ENCODE measurements around the gene DNAJB6.

Gene DNAJB6

DNA sequence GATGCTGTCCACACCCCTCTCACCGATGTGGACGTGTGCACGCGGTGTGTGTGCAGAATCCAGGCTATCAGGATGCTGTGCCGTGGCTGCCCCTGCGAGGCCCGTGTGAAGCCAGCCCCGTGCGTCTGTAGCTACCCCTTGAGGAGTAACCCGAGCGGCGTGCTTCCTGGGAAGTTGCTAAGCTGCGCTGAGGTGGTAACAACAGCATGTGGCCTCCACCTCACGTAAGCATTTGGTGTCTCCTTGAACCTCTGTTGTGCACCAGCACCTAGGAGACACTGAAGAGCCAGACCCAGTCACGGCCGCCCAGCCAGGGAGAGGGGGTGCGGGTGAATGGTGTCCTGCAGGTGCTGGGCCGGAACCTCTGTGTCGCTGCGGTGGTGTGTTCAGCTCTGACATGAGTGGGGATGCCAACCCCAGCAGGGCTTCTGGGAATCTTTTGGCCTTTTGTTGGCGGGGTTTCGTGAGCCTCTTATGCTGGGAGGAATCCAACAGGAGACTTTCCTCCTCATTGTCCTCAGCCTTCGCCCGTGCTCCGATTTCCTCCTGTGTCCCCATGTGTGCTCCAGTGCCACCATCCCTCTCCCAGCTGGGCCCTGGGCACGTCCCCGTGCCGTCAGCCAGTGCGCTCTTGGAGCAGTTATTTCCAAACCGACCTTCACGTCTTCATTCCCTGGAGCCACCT is 60.4 kb downstream of the DNAJB6 start:
- H3K4me3 ChIP-seq = no peak overlapping the region
- DNase-seq = peak in 1 of 2 donors; percentile 62
- TF ChIP-seq, protein P1, sequence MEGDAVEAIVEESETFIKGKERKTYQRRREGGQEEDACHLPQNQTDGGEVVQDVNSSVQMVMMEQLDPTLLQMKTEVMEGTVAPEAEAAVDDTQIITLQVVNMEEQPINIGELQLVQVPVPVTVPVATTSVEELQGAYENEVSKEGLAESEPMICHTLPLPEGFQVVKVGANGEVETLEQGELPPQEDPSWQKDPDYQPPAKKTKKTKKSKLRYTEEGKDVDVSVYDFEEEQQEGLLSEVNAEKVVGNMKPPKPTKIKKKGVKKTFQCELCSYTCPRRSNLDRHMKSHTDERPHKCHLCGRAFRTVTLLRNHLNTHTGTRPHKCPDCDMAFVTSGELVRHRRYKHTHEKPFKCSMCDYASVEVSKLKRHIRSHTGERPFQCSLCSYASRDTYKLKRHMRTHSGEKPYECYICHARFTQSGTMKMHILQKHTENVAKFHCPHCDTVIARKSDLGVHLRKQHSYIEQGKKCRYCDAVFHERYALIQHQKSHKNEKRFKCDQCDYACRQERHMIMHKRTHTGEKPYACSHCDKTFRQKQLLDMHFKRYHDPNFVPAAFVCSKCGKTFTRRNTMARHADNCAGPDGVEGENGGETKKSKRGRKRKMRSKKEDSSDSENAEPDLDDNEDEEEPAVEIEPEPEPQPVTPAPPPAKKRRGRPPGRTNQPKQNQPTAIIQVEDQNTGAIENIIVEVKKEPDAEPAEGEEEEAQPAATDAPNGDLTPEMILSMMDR (IDR thresholded peaks at IDR 0.05) = no peak
- H3K27me3 ChIP-seq = no peaks in the 10 kb centered on the region
- H3K9me3 ChIP-seq = no peaks in the 10 kb centered on the region
- peak overlapping the region; percentile 64 to 67 for H3K27ac ChIP-seq
- intact Hi-C loops (cut with DNase I; ENCODE audit: low total_unique reads) = no loop called here
- peaks cover 0 to 48% (median 23%) of the 10 kb centered on the region in 4 donors for H3K4me1 ChIP-seq
- H3K36me3 ChIP-seq = peaks cover 14 to 46% (median 23%) of the 10 kb centered on the region in 3 donors

DNA sequence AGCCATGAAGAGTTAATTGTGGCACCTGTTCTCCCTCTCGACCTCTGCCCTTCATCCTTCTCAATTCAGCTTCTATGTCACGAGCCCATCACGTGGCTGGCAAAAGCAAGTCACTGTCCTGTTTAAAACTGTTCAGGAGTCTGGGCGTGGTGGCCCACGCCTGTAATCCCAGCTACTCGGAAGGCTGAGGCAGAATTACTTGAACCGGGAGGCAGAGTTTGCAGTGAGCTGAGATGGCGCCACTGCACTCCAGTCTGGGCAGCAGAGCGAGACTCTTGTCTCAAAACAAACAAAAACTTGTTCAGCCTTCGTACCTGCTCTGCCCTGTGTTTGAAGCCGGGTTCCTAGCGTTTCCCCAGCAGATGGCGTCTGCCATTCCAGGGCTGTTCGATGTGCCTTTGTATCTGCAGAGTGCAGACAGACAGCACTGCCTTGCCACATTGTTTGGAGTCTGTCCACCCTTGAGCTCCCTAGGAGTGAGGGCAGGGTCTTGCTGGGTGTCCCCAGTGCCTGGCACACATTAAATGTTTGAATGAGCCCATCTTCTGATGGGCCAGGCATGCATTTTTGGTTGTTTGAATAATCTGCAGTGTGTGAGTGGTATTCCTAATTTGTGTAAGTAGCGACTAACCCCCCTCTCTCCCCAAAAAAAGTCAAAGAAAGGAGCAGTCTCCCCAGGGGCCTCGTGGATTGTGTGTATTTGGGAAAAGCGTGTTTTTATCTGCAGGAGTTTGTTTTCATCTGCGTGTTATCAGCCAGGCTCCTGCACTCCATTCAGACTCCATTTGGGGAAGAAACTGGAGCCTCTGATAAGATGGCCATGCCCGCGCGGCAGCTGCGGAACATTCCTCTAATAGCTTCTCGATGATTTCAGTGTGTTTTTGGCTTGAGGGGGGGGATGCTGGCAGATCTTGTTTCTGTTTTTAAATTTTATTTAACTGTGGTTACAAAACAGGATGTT is 61.2 kb downstream of the DNAJB6 start:
- no peaks in the 10 kb centered on the region for H3K9me3 ChIP-seq
- TF ChIP-seq, protein P1 (IDR thresholded peaks at IDR 0.05) = peak in 1 of 2 experiments; percentile 15
- peak overlapping the region; percentile 19 to 34 for H3K4me3 ChIP-seq
- peak; percentile 52 to 72 for DNase-seq
- peaks cover 16 to 54% (median 25%) of the 10 kb centered on the region in 3 donors for H3K36me3 ChIP-seq
- H3K27me3 ChIP-seq = no peaks in the 10 kb centered on the region
- peak overlapping the region; percentile 64 to 67 for H3K27ac ChIP-seq
- intact Hi-C loops (cut with DNase I; ENCODE audit: low total_unique reads) = no loop called here
- H3K4me1 ChIP-seq = peaks cover 0 to 48% (median 23%) of the 10 kb centered on the region in 4 donors

- DNase-seq = peak in 1 of 2 donors; percentile 62
- intact Hi-C loops (cut with DNase I; ENCODE audit: low total_unique reads) = no loop called here
- Histone ChIP-seq H3K4me3 (peak overlapping the region in 1 of 2 donors; percentile 34), H3K4me1 (peaks cover 0 to 48% (median 23%) of the 10 kb centered on the region in 4 donors), H3K36me3 (peaks cover 16 to 64% (median 28%) of the 10 kb centered on the region in 3 donors), H3K27ac (peak overlapping the region; percentile 64 to 67), H3K27me3 (no peaks in the 10 kb centered on the region), H3K9me3 (no peaks in the 10 kb centered on the region)
- TF ChIP-seq, protein P1 (IDR thresholded peaks at IDR 0.05) = no peak
These were observed 62.4 kb downstream of the DNAJB6 start for GRCh38 chr7:157399086-157399687.

DNA sequence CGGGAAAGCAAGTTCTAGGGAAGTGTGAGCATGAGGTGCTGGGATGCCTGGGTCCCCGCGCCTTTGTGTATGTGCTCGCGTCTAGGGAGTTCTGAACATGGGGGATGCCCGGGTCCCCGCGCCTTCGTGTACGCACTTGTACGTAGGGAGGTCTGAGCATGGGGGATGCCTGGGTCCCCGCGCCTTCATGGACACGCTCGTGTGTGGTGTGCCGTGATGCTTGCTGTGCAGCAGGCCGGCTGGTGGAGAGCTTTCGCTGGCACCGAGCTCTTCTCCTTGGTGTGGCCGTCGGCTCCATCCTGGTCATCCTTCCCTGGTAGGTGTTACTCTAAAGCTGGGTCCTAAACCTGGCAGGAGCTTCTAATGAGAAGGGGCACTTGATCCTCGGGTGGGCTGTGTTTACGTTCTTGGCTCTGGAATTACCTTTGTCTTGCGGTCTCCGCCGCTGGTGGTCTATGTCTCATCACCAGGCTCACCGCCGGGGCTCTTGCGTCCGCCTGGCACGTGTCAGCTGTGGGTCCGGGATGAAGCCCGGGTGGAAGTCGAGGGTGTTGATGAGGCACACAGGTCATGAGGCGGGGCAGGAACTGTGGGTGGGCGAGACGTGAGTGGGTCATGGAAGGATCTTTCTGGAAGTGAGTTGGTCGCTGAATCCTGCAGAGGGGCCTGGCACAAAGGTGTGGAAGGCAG is 63.5 kb downstream of the DNAJB6 start:
- Histone ChIP-seq H3K4me1 (peaks cover 0 to 45% (median 23%) of the 10 kb centered on the region in 4 donors), H3K4me3 (no peak overlapping the region), H3K27ac (peak overlapping the region in 1 of 2 donors; percentile 64), H3K36me3 (peaks cover 16 to 63% (median 36%) of the 10 kb centered on the region in 3 donors), H3K27me3 (no peaks in the 10 kb centered on the region), H3K9me3 (no peaks in the 10 kb centered on the region)
- peak in 1 of 2 donors; percentile 62 for DNase-seq
- TF ChIP-seq, protein P1 (IDR thresholded peaks at IDR 0.05) = no peak
- intact Hi-C loops (cut with DNase I; ENCODE audit: low total_unique reads) = no loop called here

Data from tibial artery (tissue), 4 donors.